IMR-90 (cell line): ENCODE data around the gene CHL1. TPM values are rescaled to one million over a fixed set of nuclear protein-coding genes. Genes with fewer than 3 reads are reported as not detected.

Experiments used
- ATAC-seq: fragments of 200-7000 bp; cut with Tn5 transposase; 2 replicates; pipeline ENCODE4 v1.9.1; 2020; ENCODE audit warnings: low read depth, mild to moderate bottlenecking, moderate library complexity
- BruUV-seq: library from RNA; stranded (reverse); fragments of 400-500 nt; replicated peaks from 2 replicates; lab custom pipeline; 2021; lab: Mats Ljungman, UMichigan
- CTCF ChIA-PET: fragments of 300-600 bp; formaldehyde crosslinking; extraction: SDS; loops from one replicate; lab custom pipeline; 2021; ENCODE audit warnings: antibody characterized with exemption; lab: Yijun Ruan, JAX
- POLR2A ChIA-PET: fragments of 300-600 bp; sonication (Branson Sonifier 250); formaldehyde crosslinking; loops from one replicate; lab custom pipeline; 2022; ENCODE audit warnings: antibody characterized with exemption; ENCODE audit not compliant: unreplicated experiment; lab: Charles Lee
- DNase-seq: peaks from one replicate; pipeline ENCODE4 v3.0.0; 2013
- H2AFZ ChIP-seq: replicated peaks from 2 replicates; pipeline ENCODE3; 2013; ENCODE audit warnings: low read length, mild to moderate bottlenecking; ENCODE audit not compliant: poor library complexity
- H2AK5ac ChIP-seq: 2 replicates; pipeline ENCODE4 v1.6.1; 2013; ENCODE audit warnings: low read depth, low read length, inconsistent platforms
- H2AK9ac ChIP-seq: replicated peaks from 2 replicates; pipeline ENCODE3; 2013; ENCODE audit warnings: mild to moderate bottlenecking, low read depth, low read length, moderate library complexity; ENCODE audit not compliant: poor library complexity
- H2BK120ac ChIP-seq: 2 replicates; pipeline ENCODE4 v1.6.1; 2013; ENCODE audit warnings: low read depth, low read length, inconsistent platforms
- H2BK15ac ChIP-seq: 3 replicates; pipeline ENCODE4 v1.6.1; 2013; ENCODE audit warnings: low read depth, low read length, inconsistent platforms
- H2BK20ac ChIP-seq: 2 replicates; pipeline ENCODE4 v1.6.1; 2013; ENCODE audit warnings: low read depth, mild to moderate bottlenecking, inconsistent platforms, low read length, moderate library complexity
- H2BK5ac ChIP-seq: 2 replicates; pipeline ENCODE4 v1.6.1; 2013; ENCODE audit warnings: mild to moderate bottlenecking, low read depth, low read length, inconsistent platforms; ENCODE audit not compliant: poor library complexity, severe bottlenecking
- H3K14ac ChIP-seq: replicated peaks from 2 replicates; pipeline ENCODE4 v1.6.1; 2013; ENCODE audit warnings: low read depth, low read length, inconsistent platforms
- H3K18ac ChIP-seq: 2 replicates; pipeline ENCODE4 v1.6.1; 2013; ENCODE audit warnings: low read depth, low read length, control low read depth
- H3K23ac ChIP-seq: 2 replicates; pipeline ENCODE4 v1.6.1; 2013; ENCODE audit warnings: low read depth, low read length, inconsistent platforms
- H3K27ac ChIP-seq: 2 replicates; pipeline ENCODE4 v1.5.1; 2013; ENCODE audit warnings: mild to moderate bottlenecking, control low read depth, low read length; ENCODE audit not compliant: insufficient read depth
- H3K27me3 ChIP-seq: 2 replicates; pipeline ENCODE4 v1.6.1; 2013; ENCODE audit warnings: low read length; ENCODE audit not compliant: control insufficient read depth, insufficient read depth
- H3K36me3 ChIP-seq: 2 replicates; pipeline ENCODE4 v1.6.1; 2013; ENCODE audit warnings: low read length, mixed read lengths; ENCODE audit not compliant: control insufficient read depth, insufficient read depth
- H3K4ac ChIP-seq: 2 replicates; pipeline ENCODE4 v1.6.1; 2013; ENCODE audit warnings: low read depth, low read length, inconsistent platforms
- H3K4me1 ChIP-seq: 2 replicates; pipeline ENCODE4 v1.6.1; 2013; ENCODE audit warnings: low read length, mixed read lengths; ENCODE audit not compliant: control insufficient read depth, insufficient read depth
- H3K4me2 ChIP-seq: 2 replicates; pipeline ENCODE4 v1.6.1; 2013; ENCODE audit warnings: low read depth, mild to moderate bottlenecking, control low read depth, low read length, moderate library complexity
- H3K4me3 ChIP-seq: 2 replicates; pipeline ENCODE4 v1.5.1; 2013; ENCODE audit warnings: low read depth, mild to moderate bottlenecking, control low read depth, low read length, moderate library complexity; ENCODE audit not compliant: insufficient read depth
- H3K56ac ChIP-seq: 2 replicates; pipeline ENCODE4 v1.6.1; 2013; ENCODE audit warnings: low read length, inconsistent platforms; ENCODE audit not compliant: insufficient read depth; ENCODE audit errors: extremely low read depth
- H3K79me1 ChIP-seq, 2 experiments: 2 replicates each; pipeline ENCODE4 v1.6.1; 2013; ENCODE audit warnings: low read length in 2 of 2, inconsistent platforms in 1 of 2, low read depth in 1 of 2
- H3K9ac ChIP-seq: 2 replicates; pipeline ENCODE4 v1.6.1; 2013; ENCODE audit warnings: low read depth, low read length, control low read depth
- H3K9me1 ChIP-seq: 2 replicates; pipeline ENCODE4 v1.6.1; 2013; ENCODE audit warnings: low read length, inconsistent platforms; ENCODE audit not compliant: insufficient read depth
- H3K9me3 ChIP-seq: 2 replicates; pipeline ENCODE4 v1.6.1; 2013; ENCODE audit warnings: low read length; ENCODE audit not compliant: control insufficient read depth, insufficient read depth
- H4K20me1 ChIP-seq: 2 replicates; pipeline ENCODE4 v1.6.1; 2013; ENCODE audit warnings: low read length, inconsistent platforms; ENCODE audit not compliant: insufficient read depth
- H4K5ac ChIP-seq: 2 replicates; pipeline ENCODE4 v1.6.1; 2013; ENCODE audit warnings: mild to moderate bottlenecking, low read depth, low read length, control low read depth
- H4K8ac ChIP-seq, 2 experiments: 2 replicates each; pipeline ENCODE4 v1.6.1; 2013; ENCODE audit warnings: low read depth in 2 of 2, low read length in 2 of 2, control low read depth in 1 of 2, inconsistent platforms in 1 of 2
- H4K91ac ChIP-seq: 2 replicates; pipeline ENCODE4 v1.6.1; 2013; ENCODE audit warnings: low read depth, low read length, inconsistent platforms; ENCODE audit not compliant: insufficient read depth
- NFE2L2 ChIP-seq: fragments of 150-350 bp; IDR thresholded peaks from 2 replicates; pipeline ENCODE4 v1.6.1; 2016; ENCODE audit warnings: low read depth, mild to moderate bottlenecking, low read length
- POLR2A ChIP-seq: IDR thresholded peaks from 2 replicates; pipeline ENCODE4 v1.6.1; 2012; ENCODE audit warnings: mild to moderate bottlenecking, low read depth, low read length
- dilution Hi-C: fragments of 300-500 bp; cut with HindIII; formaldehyde crosslinking; loops from one replicate; pipeline ENCODE4 v1.14.3; 2018; ENCODE audit warnings: low sequenced_read_pairs; ENCODE audit not compliant: unreplicated experiment
- in situ Hi-C: fragments of 300-500 bp; cut with MboI; formaldehyde crosslinking; loops from 3 replicates; pipeline ENCODE4 v1.14.3; 2019; ENCODE audit warnings: low sequenced_read_pairs, inconsistent platforms, mixed read lengths
- intact Hi-C: fragments of 100-400 bp; cut with micrococcal nuclease; formaldehyde crosslinking; loops from 2 replicates; pipeline ENCODE4 v1.10.0; 2022
- polyA plus RNA-seq, 3 experiments: library from polyadenylated mRNA; depleted of rRNA; stranded (reverse); fragments of >200 nt; gene quantifications; 2 replicates each; pipeline ENCODE4 v1.2.3, GENCODE V29; 2012; ENCODE audit warnings: low replicate concordance in 1 of 3
- total RNA-seq: library from RNA; depleted of rRNA; stranded (reverse); fragments of >200 nt; gene quantifications from 2 replicates; pipeline ENCODE4 v1.2.3, GENCODE V29; 2012
- TF ChIP-seq, protein P1 (sequence below): fragments of 150-350 bp; IDR thresholded peaks from 2 replicates; pipeline ENCODE4 v1.6.1; 2016; ENCODE audit warnings: low read depth, mild to moderate bottlenecking, low read length, moderate library complexity, borderline replicate concordance
- TF ChIP-seq, protein P2 (sequence below): conservative IDR thresholded peaks from 2 replicates; pipeline ENCODE4 v1.5.1; 2012; ENCODE audit warnings: mild to moderate bottlenecking, low read depth, low read length, improper control_type of control experiment

CHL1 gene
- total and polyA plus RNA-seq, 2 of the 4 experiments (the other 2 are of a cell fraction): 0.38 to 1.6 TPM

DNA sequence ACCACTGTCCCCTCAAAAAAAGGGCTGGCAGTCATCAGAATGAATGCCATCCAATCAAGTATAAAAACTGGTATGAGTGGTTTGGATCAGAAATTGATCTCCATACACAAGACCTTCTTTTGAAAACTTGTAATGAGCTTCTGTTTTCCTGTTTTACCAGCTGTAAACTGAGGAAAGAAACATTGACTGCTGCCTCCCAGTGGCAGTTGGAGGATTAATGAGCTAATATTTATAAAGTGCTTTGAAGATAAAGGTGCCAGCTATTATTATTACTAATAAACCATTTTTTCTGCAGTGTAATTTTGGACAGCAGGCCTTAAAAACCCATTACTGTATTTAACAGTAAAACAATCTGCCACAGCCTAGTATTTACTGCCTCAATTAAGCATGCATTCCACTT is 11.4 kb downstream of the CHL1 start:
- Histone ChIP-seq H3K79me1 (no peaks in the 10 kb centered on the region), H3K9ac (no peak overlapping the region), H2BK20ac (no peak overlapping the region), H3K27ac (no peak overlapping the region), H3K23ac (no peak overlapping the region), H2AK5ac (no peak overlapping the region), H3K9me1 (no peaks in the 10 kb centered on the region; the same call in 1 of the 2 replicates), H3K36me3 (no peaks in the 10 kb centered on the region), H2BK120ac (no peak overlapping the region), H3K9me3 (no peaks in the 10 kb centered on the region), H3K56ac (no peak overlapping the region), H3K27me3 (no peaks in the 10 kb centered on the region), H4K91ac (no peak overlapping the region), H4K8ac (no peak overlapping the region), H4K20me1 (no peaks in the 10 kb centered on the region), H2AK9ac (no peak overlapping the region), H3K4me3 (no peak overlapping the region), H2BK15ac (no peak overlapping the region), H3K14ac (no peak overlapping the region), H2AFZ (no peak overlapping the region), H3K4ac (no peak overlapping the region), H2BK5ac (no peak overlapping the region), H3K4me1 (no peaks in the 10 kb centered on the region), H3K18ac (no peak overlapping the region), H4K5ac (no peak overlapping the region), H3K4me2 (no peak overlapping the region)
- DNase-seq (no peak), ATAC-seq (no peak)
- no peak for TF ChIP-seq POLR2A
- TF ChIP-seq, protein P1, sequence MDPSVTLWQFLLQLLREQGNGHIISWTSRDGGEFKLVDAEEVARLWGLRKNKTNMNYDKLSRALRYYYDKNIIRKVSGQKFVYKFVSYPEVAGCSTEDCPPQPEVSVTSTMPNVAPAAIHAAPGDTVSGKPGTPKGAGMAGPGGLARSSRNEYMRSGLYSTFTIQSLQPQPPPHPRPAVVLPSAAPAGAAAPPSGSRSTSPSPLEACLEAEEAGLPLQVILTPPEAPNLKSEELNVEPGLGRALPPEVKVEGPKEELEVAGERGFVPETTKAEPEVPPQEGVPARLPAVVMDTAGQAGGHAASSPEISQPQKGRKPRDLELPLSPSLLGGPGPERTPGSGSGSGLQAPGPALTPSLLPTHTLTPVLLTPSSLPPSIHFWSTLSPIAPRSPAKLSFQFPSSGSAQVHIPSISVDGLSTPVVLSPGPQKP: no peak
- TF ChIP-seq, protein P2, sequence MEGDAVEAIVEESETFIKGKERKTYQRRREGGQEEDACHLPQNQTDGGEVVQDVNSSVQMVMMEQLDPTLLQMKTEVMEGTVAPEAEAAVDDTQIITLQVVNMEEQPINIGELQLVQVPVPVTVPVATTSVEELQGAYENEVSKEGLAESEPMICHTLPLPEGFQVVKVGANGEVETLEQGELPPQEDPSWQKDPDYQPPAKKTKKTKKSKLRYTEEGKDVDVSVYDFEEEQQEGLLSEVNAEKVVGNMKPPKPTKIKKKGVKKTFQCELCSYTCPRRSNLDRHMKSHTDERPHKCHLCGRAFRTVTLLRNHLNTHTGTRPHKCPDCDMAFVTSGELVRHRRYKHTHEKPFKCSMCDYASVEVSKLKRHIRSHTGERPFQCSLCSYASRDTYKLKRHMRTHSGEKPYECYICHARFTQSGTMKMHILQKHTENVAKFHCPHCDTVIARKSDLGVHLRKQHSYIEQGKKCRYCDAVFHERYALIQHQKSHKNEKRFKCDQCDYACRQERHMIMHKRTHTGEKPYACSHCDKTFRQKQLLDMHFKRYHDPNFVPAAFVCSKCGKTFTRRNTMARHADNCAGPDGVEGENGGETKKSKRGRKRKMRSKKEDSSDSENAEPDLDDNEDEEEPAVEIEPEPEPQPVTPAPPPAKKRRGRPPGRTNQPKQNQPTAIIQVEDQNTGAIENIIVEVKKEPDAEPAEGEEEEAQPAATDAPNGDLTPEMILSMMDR: no peak
- no peak for TF ChIP-seq NFE2L2
- dilution Hi-C loops (no loop called here), in situ Hi-C loops (no loop called here), intact Hi-C loops (no loop called here)
- ChIA-PET POLR2A (no interaction called here), CTCF (interaction anchor here (0.6 to 1.4 kb wide), 2 partner anchors 11 to 21 kb away, joined by 3 read pairs; no protein-coding TSS in a partner anchor)
- no TSS peak for BruUV-seq
